ENCODE measurements around the gene DDX19B. TPM values are rescaled to one million over a fixed set of nuclear protein-coding genes. Genes with fewer than 3 reads are reported as not detected.
"Not testable (repeated sequence)": the region's sequence is repeated elsewhere in the genome, so short reads cannot be mapped to it uniquely, and the experiment has no call there.

Gene DDX19B
- total and polyA plus RNA-seq, 2 donors from 2014 or later: 25.6 to 33.4 TPM

GRCh38 chr16:70331588-70332358 lies 32.8 kb downstream of the DDX19B start:
- DNase-seq: peak in 2 of 5 donors; percentile 8 to 35
- Histone ChIP-seq H3K9me3 (ENCODE audit: control insufficient read depth in 2 of 3, insufficient read depth in 1 of 3, low read length in 3 of 3) (no peaks in the 10 kb centered on the region), H3K27me3 (ENCODE audit: control insufficient read depth, insufficient read depth, low read length) (no peaks in the 10 kb centered on the region), H3K36me3 (ENCODE audit: control insufficient read depth in 2 of 3, insufficient read depth in 3 of 3, low read length in 3 of 3) (peaks cover 2 to 28% (median 12%) of the 10 kb centered on the region in 3 donors), H3K4me1 (ENCODE audit: control insufficient read depth in 2 of 3, insufficient read depth in 2 of 3, low read depth in 1 of 3, low read length in 3 of 3) (no peaks in the 10 kb centered on the region), H3K9ac (ENCODE audit: low read length in 3 of 3) (no peak overlapping the region), H3K4me3 (ENCODE audit: low read length in 3 of 3) (no peak overlapping the region), H3K27ac (ENCODE audit: low read depth in 2 of 2, low read length in 2 of 2) (no peak overlapping the region)
- TF ChIP-seq CTCF (IDR thresholded peaks at IDR 0.05; ENCODE audit: borderline replicate concordance, extremely low read depth, insufficient read depth): peak; percentile 27
- intact Hi-C loops (cut with DNase I): no loop called here
- FAIRE-seq: no peak

- not testable (repeated sequence) for FAIRE-seq; H3K27ac ChIP-seq (ENCODE audit: low read depth in 2 of 2, low read length in 2 of 2); H3K9me3 ChIP-seq (ENCODE audit: control insufficient read depth in 2 of 3, insufficient read depth in 1 of 3, low read length in 3 of 3)
Observed at GRCh38 chr16:70332728-70333127, 33.7 kb downstream of the DDX19B start.

GRCh38 chr16:70337814-70338213 lies 38.8 kb downstream of the DDX19B start:
- no peak overlapping the region for H3K4me3 ChIP-seq (ENCODE audit: low read length in 3 of 3)
- no peak overlapping the region for H3K9ac ChIP-seq (ENCODE audit: low read length in 3 of 3)
- H3K27ac ChIP-seq (ENCODE audit: low read depth in 2 of 2, low read length in 2 of 2): no peak overlapping the region
- no peak for FAIRE-seq
- H3K27me3 ChIP-seq (ENCODE audit: control insufficient read depth, insufficient read depth, low read length): no peaks in the 10 kb centered on the region
- no peaks in the 10 kb centered on the region for H3K4me1 ChIP-seq (ENCODE audit: control insufficient read depth in 2 of 3, insufficient read depth in 2 of 3, low read depth in 1 of 3, low read length in 3 of 3)
- DNase-seq: peak in 1 of 5 donors; percentile 2
- intact Hi-C loops (cut with DNase I): no loop called here
- no peaks in the 10 kb centered on the region for H3K9me3 ChIP-seq (ENCODE audit: control insufficient read depth in 2 of 3, insufficient read depth in 1 of 3, low read length in 3 of 3)
- no peak for TF ChIP-seq CTCF (IDR thresholded peaks at IDR 0.05; ENCODE audit: borderline replicate concordance, extremely low read depth, insufficient read depth)
- peaks cover 2 to 16% (median 8%) of the 10 kb centered on the region in 3 donors for H3K36me3 ChIP-seq (ENCODE audit: control insufficient read depth in 2 of 3, insufficient read depth in 3 of 3, low read length in 3 of 3)

More at GRCh38 chr16:70332728-70333127, 33.7 kb downstream of the DDX19B start:
- H3K9ac ChIP-seq (ENCODE audit: low read length in 3 of 3); H3K4me3 ChIP-seq (ENCODE audit: low read length in 3 of 3); DNase-seq; intact Hi-C loops (cut with DNase I); H3K4me1 ChIP-seq (ENCODE audit: control insufficient read depth in 2 of 3, insufficient read depth in 2 of 3, low read depth in 1 of 3, low read length in 3 of 3); H3K27me3 ChIP-seq (ENCODE audit: control insufficient read depth, insufficient read depth, low read length): not testable (repeated sequence)
- peaks cover 2 to 28% (median 12%) of the 10 kb centered on the region in 3 donors for H3K36me3 ChIP-seq (ENCODE audit: control insufficient read depth in 2 of 3, insufficient read depth in 3 of 3, low read length in 3 of 3)

- no peaks in the 10 kb centered on the region for H3K9me3 ChIP-seq (ENCODE audit: control insufficient read depth in 2 of 3, insufficient read depth in 1 of 3, low read length in 3 of 3)
- H3K27ac ChIP-seq (ENCODE audit: low read depth in 2 of 2, low read length in 2 of 2): no peak overlapping the region
- no peaks in the 10 kb centered on the region for H3K27me3 ChIP-seq (ENCODE audit: control insufficient read depth, insufficient read depth, low read length)
- FAIRE-seq (no peak), DNase-seq (peak in 1 of 5 donors; percentile 8)
- peaks cover 0 to 4% (median 3%) of the 10 kb centered on the region in 3 donors for H3K4me1 ChIP-seq (ENCODE audit: control insufficient read depth in 2 of 3, insufficient read depth in 2 of 3, low read depth in 1 of 3, low read length in 3 of 3)
- intact Hi-C loops (cut with DNase I): no loop called here
- no peak for TF ChIP-seq CTCF (IDR thresholded peaks at IDR 0.05; ENCODE audit: borderline replicate concordance, extremely low read depth, insufficient read depth)
- no peak overlapping the region for H3K9ac ChIP-seq (ENCODE audit: low read length in 3 of 3)
- H3K4me3 ChIP-seq (ENCODE audit: low read length in 3 of 3): no peak overlapping the region
- H3K36me3 ChIP-seq (ENCODE audit: control insufficient read depth in 2 of 3, insufficient read depth in 3 of 3, low read length in 3 of 3): no peaks in the 10 kb centered on the region
Observed at GRCh38 chr16:70341600-70341999, 42.6 kb downstream of the DDX19B start.

All from kidney (tissue), 14 donors.